Kidney (tissue), 14 donors: ENCODE results near the gene CYP39A1. TPM values are rescaled to one million over a fixed set of nuclear protein-coding genes. Genes with fewer than 3 reads are reported as not detected.

Experiments
- DNase-seq, 5 donors: peaks; one replicate each; pipeline ENCODE4 v3.0.0-alpha.2; 2013 to 2020
- FAIRE-seq: peaks from 2 replicates; lab custom pipeline; 2012; peaks lifted over from hg19 to GRCh38; lab: Jason Lieb, UNC
- H3K27ac ChIP-seq, 2 donors: one replicate each; pipeline ENCODE4 v1.7.0; 2013; ENCODE audit warnings: low read depth in 2 of 2, low read length in 2 of 2, inconsistent platforms in 1 of 2
- H3K27me3 ChIP-seq: one replicate; pipeline ENCODE4 v1.7.1; 2013; ENCODE audit warnings: low read length, inconsistent platforms; ENCODE audit not compliant: control insufficient read depth, insufficient read depth
- H3K36me3 ChIP-seq, 3 donors: one replicate each; pipeline versions ENCODE4 v1.7.0 to v1.7.1; 2013; ENCODE audit warnings: low read length in 3 of 3, control low read depth in 1 of 3, inconsistent platforms in 1 of 3; ENCODE audit not compliant: insufficient read depth in 3 of 3, control insufficient read depth in 2 of 3
- H3K4me1 ChIP-seq, 3 donors: one replicate each; pipeline versions ENCODE4 v1.7.0 to v1.7.1; 2013; ENCODE audit warnings: low read length in 3 of 3, inconsistent platforms in 1 of 3, low read depth in 1 of 3; ENCODE audit not compliant: control insufficient read depth in 2 of 3, insufficient read depth in 2 of 3
- H3K4me3 ChIP-seq, 3 donors: one replicate each; pipeline versions ENCODE4 v1.7.0 to v1.8.1; 2013; ENCODE audit warnings: low read length in 3 of 3, control low read depth in 1 of 3, inconsistent platforms in 1 of 3
- H3K9ac ChIP-seq, 3 donors: one replicate each; pipeline versions ENCODE4 v1.7.0 to v1.7.1; 2013; ENCODE audit warnings: low read length in 3 of 3, control low read depth in 1 of 3, inconsistent platforms in 1 of 3
- H3K9me3 ChIP-seq, 3 donors: one replicate each; pipeline versions ENCODE4 v1.7.0 to v1.7.1; 2013; ENCODE audit warnings: low read length in 3 of 3, control low read depth in 1 of 3, inconsistent platforms in 1 of 3; ENCODE audit not compliant: control insufficient read depth in 2 of 3, insufficient read depth in 1 of 3
- intact Hi-C: fragments of 100-400 bp; cut with DNase I; formaldehyde crosslinking; loops from one replicate; pipeline ENCODE4 v1.11.1; 2022
- polyA plus RNA-seq: library from polyadenylated mRNA; stranded (reverse); fragments of 350-450 nt; fragmentation: Illumina TruSeq; extraction: RNeasy Lipid Tissue Mini Kit (QIAGEN cat#74804); gene quantifications from one replicate; pipeline ENCODE4 v1.2.3, GENCODE V29; 2014; ENCODE audit warnings: low read depth, low replicate concordance; ENCODE audit not compliant: insufficient read depth
- total RNA-seq: library from RNA; stranded (reverse); fragmentation: NEBNext Ultra II Directional; extraction: Animal tissue kit (Norgen Biotek cat#: 25700); gene quantifications from one replicate; pipeline ENCODE4 v1.2.1, GENCODE V29; 2021
- TF ChIP-seq, protein P1 (sequence below): IDR thresholded peaks from 3 replicates; pipeline ENCODE4 v1.5.1; 2012; ENCODE audit warnings: mild to moderate bottlenecking, moderate library complexity, borderline replicate concordance; ENCODE audit not compliant: insufficient read depth; ENCODE audit errors: extremely low read depth
- donor health status: control.
- donor health status: control.
- donor health status: control.
- donor health status: control.
- donor health status: control.
- donor health status: DM: yes; HTN: yes; CAD: no.
- donor health status: Normal renal cell carcinoma (clear cell type).

Gene CYP39A1
- total and polyA plus RNA-seq, 2 donors from 2014 or later, result 6.0 to 8.7 TPM

DNA sequence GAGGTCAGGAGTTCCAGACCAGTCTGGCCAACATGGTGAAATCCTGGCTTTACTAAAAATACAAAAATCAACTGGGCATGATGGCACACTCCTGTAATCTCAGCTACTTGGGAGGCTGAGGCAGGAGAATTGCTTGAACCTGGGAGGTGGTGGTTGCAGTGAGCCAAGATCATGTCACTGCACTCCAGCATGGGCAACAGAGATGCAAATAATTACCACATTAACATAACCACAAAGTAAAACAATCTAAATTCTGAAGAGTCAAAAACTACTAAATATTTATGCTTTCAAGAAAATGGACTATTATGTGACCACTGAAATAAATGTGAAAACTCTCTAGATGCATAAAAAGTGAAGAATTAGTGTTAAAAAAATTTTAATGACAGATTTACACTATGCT, 59.9 kb downstream of the CYP39A1 start:
- Histone ChIP-seq H3K27me3 (no peaks in the 10 kb centered on the region), H3K9me3 (no peaks in the 10 kb centered on the region), H3K4me3 (no peak overlapping the region), H3K27ac (no peak overlapping the region), H3K36me3 (no peaks in the 10 kb centered on the region), H3K4me1 (no peaks in the 10 kb centered on the region), H3K9ac (no peak overlapping the region)
- no peak for FAIRE-seq
- intact Hi-C loops, result no loop called here
- no peak for DNase-seq
- TF ChIP-seq, protein P1, sequence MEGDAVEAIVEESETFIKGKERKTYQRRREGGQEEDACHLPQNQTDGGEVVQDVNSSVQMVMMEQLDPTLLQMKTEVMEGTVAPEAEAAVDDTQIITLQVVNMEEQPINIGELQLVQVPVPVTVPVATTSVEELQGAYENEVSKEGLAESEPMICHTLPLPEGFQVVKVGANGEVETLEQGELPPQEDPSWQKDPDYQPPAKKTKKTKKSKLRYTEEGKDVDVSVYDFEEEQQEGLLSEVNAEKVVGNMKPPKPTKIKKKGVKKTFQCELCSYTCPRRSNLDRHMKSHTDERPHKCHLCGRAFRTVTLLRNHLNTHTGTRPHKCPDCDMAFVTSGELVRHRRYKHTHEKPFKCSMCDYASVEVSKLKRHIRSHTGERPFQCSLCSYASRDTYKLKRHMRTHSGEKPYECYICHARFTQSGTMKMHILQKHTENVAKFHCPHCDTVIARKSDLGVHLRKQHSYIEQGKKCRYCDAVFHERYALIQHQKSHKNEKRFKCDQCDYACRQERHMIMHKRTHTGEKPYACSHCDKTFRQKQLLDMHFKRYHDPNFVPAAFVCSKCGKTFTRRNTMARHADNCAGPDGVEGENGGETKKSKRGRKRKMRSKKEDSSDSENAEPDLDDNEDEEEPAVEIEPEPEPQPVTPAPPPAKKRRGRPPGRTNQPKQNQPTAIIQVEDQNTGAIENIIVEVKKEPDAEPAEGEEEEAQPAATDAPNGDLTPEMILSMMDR, result no peak

- H3K4me3 ChIP-seq, result no peak overlapping the region
- FAIRE-seq, result no peak
- TF ChIP-seq, protein P1, result no peak
- no peaks in the 10 kb centered on the region for H3K27me3 ChIP-seq
- H3K9ac ChIP-seq, result no peak overlapping the region
- no peak overlapping the region for H3K27ac ChIP-seq
- no peaks in the 10 kb centered on the region for H3K36me3 ChIP-seq
- DNase-seq, result no peak
- intact Hi-C loops, result no loop called here
- no peaks in the 10 kb centered on the region for H3K9me3 ChIP-seq
- H3K4me1 ChIP-seq, result no peaks in the 10 kb centered on the region
Observed at GRCh38 chr6:46592046-46592445, 60.6 kb downstream of the CYP39A1 start.

- no peaks in the 10 kb centered on the region for H3K4me1 ChIP-seq
- TF ChIP-seq, protein P1, result no peak
- no peak overlapping the region for H3K4me3 ChIP-seq
- H3K36me3 ChIP-seq, result no peaks in the 10 kb centered on the region
- intact Hi-C loops, result no loop called here
- H3K27ac ChIP-seq, result no peak overlapping the region
- no peak overlapping the region for H3K9ac ChIP-seq
- no peaks in the 10 kb centered on the region for H3K27me3 ChIP-seq
- FAIRE-seq, result no peak
- H3K9me3 ChIP-seq, result no peaks in the 10 kb centered on the region
- DNase-seq, result peak in 1 of 5 donors; percentile 6
Observed at GRCh38 chr6:46590765-46591164, 61.9 kb downstream of the CYP39A1 start.

DNA sequence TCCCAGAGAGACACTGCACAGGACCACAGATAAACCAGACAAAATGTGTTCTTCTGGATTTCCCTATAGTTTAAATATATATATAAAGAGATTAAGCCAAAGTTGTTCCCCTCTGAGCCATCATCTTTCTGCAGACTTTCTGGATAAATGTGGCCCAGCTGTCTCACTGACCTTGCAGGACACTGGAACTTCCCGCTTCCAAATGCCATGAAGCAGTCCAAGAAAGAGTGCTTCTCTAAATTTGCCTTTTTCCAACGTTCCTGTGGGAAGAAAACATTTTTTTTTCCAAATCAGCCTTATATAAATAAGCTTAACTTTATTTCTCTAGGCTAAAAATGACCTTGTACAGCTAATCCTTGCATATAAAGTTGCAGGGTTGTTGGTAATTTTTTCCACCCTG, 65.7 kb downstream of the CYP39A1 start:
- DNase-seq (peak in 2 of 5 donors; percentile 11 to 39), FAIRE-seq (no peak)
- Histone ChIP-seq H3K9ac (no peak overlapping the region), H3K27me3 (no peaks in the 10 kb centered on the region), H3K4me1 (peaks cover 0 to 4% (median 2%) of the 10 kb centered on the region in 3 donors), H3K36me3 (no peaks in the 10 kb centered on the region), H3K27ac (no peak overlapping the region), H3K9me3 (no peaks in the 10 kb centered on the region), H3K4me3 (no peak overlapping the region)
- TF ChIP-seq, protein P1, result no peak
- intact Hi-C loops, result no loop called here
